Measurements from ENCODE around the gene MFSD6.

Gene MFSD6

GRCh38 chr2:190524928-190525327 is 116.8 kb downstream of the MFSD6 start:
- CTCF ChIA-PET: no interaction called here

More at GRCh38 chr2:190524928-190525327, 116.8 kb downstream of the MFSD6 start:
- Histone ChIP-seq H3K4me3 (ENCODE audit: low read depth, low read length) (no peak overlapping the region), H3K4me1 (ENCODE audit: control insufficient read depth, insufficient read depth, low read length) (no peaks in the 10 kb centered on the region), H3K27ac (ENCODE audit: extremely low read depth, low read depth, low read length) (no peak overlapping the region), H3K36me3 (ENCODE audit: control insufficient read depth in 2 of 2, insufficient read depth in 1 of 2, low read length in 2 of 2) (no peaks in the 10 kb centered on the region), H3K9me3 (ENCODE audit: control insufficient read depth, insufficient read depth, low read depth, low read length) (no peaks in the 10 kb centered on the region)
- POLR2A ChIA-PET: no interaction called here
- no peak for TF ChIP-seq PRDM10 (tag by site-specific recombination; IDR thresholded peaks at IDR 0.05)
- no peak for TF ChIP-seq ZNF18 (tag by site-specific recombination; IDR thresholded peaks at IDR 0.05)
- TF ChIP-seq ZNF776 (tag by site-specific recombination; IDR thresholded peaks at IDR 0.05; ENCODE audit: borderline replicate concordance): no peak
- no peak for TF ChIP-seq ZNF266 (tag by site-specific recombination; IDR thresholded peaks at IDR 0.05; ENCODE audit: low read depth)
- TF ChIP-seq, protein P1, sequence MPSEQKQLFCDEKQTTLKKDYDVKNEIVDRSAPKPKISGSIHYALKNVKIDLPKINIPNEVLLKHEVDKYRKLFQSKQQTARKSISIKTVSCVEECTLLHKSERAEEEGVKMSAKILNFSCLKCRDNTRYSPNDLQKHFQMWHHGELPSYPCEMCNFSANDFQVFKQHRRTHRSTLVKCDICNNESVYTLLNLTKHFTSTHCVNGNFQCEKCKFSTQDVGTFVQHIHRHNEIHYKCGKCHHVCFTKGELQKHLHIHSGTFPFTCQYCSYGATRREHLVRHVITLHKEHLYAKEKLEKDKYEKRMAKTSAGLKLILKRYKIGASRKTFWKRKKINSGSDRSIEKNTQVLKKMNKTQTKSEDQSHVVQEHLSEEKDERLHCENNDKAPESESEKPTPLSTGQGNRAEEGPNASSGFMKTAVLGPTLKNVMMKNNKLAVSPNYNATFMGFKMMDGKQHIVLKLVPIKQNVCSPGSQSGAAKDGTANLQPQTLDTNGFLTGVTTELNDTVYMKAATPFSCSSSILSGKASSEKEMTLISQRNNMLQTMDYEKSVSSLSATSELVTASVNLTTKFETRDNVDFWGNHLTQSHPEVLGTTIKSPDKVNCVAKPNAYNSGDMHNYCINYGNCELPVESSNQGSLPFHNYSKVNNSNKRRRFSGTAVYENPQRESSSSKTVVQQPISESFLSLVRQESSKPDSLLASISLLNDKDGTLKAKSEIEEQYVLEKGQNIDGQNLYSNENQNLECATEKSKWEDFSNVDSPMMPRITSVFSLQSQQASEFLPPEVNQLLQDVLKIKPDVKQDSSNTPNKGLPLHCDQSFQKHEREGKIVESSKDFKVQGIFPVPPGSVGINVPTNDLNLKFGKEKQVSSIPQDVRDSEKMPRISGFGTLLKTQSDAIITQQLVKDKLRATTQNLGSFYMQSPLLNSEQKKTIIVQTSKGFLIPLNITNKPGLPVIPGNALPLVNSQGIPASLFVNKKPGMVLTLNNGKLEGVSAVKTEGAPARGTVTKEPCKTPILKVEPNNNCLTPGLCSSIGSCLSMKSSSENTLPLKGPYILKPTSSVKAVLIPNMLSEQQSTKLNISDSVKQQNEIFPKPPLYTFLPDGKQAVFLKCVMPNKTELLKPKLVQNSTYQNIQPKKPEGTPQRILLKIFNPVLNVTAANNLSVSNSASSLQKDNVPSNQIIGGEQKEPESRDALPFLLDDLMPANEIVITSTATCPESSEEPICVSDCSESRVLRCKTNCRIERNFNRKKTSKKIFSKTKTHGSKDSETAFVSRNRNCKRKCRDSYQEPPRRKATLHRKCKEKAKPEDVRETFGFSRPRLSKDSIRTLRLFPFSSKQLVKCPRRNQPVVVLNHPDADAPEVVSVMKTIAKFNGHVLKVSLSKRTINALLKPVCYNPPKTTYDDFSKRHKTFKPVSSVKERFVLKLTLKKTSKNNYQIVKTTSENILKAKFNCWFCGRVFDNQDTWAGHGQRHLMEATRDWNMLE (tag by site-specific recombination; conservative IDR thresholded peaks at IDR 0.05; ENCODE audit: low read depth): no peak
- TF ChIP-seq HOXC10 (CRISPR knock-in tag; IDR thresholded peaks at IDR 0.05): no peak
- no peak for TF ChIP-seq ZNF677 (tag by site-specific recombination; IDR thresholded peaks at IDR 0.05)
- no peak for TF ChIP-seq ZNF404 (tag by site-specific recombination; IDR thresholded peaks at IDR 0.05)
- TF ChIP-seq ZBTB6 (tag by site-specific recombination; IDR thresholded peaks at IDR 0.05): no peak
- no peak for TF ChIP-seq KLF7 (tag by site-specific recombination; IDR thresholded peaks at IDR 0.05; ENCODE audit: borderline replicate concordance)
